BJ (cell line): Measurements from ENCODE around the gene SAPCD1. TPM values are rescaled to one million over a fixed set of nuclear protein-coding genes. Genes with fewer than 3 reads are reported as not detected.

ENCODE experiments used
- CTCF ChIA-PET: fragments of 350-600 bp; formaldehyde crosslinking; extraction: SDS; loops from one replicate; lab custom pipeline; 2021; ENCODE audit warnings: antibody characterized with exemption, inconsistent platforms; lab: Yijun Ruan, JAX
- POLR2A ChIA-PET: fragments of 300-600 bp; sonication (Branson Sonifier 250); formaldehyde crosslinking; extraction: SDS; loops from one replicate; lab custom pipeline; 2021; ENCODE audit warnings: antibody characterized with exemption; lab: Charles Lee
- DNase-seq: peaks from one replicate; pipeline ENCODE4 v3.0.0-alpha.2; 2011; ENCODE audit warnings: low read depth
- H3K27me3 ChIP-seq: 2 replicates; pipeline ENCODE4 v1.6.0; 2011; ENCODE audit warnings: low read length; ENCODE audit not compliant: control insufficient read depth, insufficient read depth
- H3K36me3 ChIP-seq: 2 replicates; pipeline ENCODE4 v1.5.1; 2011; ENCODE audit warnings: low read length; ENCODE audit not compliant: control insufficient read depth, insufficient read depth
- H3K4me3 ChIP-seq: 2 replicates; pipeline ENCODE4 v1.5.1; 2011; ENCODE audit warnings: low read depth, mild to moderate bottlenecking, control low read depth, low read length
- CTCF ChIP-seq: IDR thresholded peaks from 2 replicates; pipeline ENCODE4 v1.5.1; 2011; ENCODE audit warnings: low read depth, mild to moderate bottlenecking, control low read depth, inconsistent platforms, low read length, moderate library complexity; ENCODE audit not compliant: insufficient read depth
- polyA plus RNA-seq: library from polyadenylated mRNA; depleted of rRNA; stranded (reverse); fragments of >200 nt; gene quantifications from 2 replicates; pipeline ENCODE4 v1.2.3, GENCODE V29; 2011; rRNA removed
- small RNA-seq: library from RNA; depleted of rRNA; stranded (forward); fragments of <200 nt; gene quantifications from one replicate; pipeline ENCODE3, GENCODE V24; 2012; ENCODE audit warnings: low replicate concordance, low read depth; ENCODE audit not compliant: insufficient read length

The SAPCD1 gene
- polyA plus RNA-seq, 1 experiment = 1.2 TPM

DNA sequence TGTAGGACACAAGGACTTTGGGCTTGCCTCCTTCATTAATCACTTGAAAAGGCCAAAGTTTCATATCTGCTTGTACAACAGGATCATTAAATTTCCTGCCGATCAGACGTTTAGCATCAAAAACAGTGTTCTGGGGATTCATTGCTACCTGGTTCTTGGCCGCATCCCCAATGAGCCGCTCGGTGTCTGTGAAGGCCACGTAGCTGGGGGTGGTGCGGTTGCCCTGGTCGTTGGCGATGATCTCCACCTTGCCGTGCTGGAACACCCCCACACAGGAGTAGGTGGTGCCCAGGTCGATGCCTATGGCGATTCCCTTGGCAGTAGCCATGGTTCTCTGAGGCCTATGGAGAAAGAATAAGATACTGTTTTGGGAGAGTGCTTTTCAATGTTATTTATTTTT, 49.2 kb downstream of the SAPCD1 start:
- ChIA-PET CTCF (no interaction called here), POLR2A (no interaction called here)
- no peak overlapping the region for H3K4me3 ChIP-seq
- DNase-seq = no peak
- no peaks in the 10 kb centered on the region for H3K27me3 ChIP-seq
- H3K36me3 ChIP-seq = no peaks in the 10 kb centered on the region
- TF ChIP-seq CTCF = no peak

DNA sequence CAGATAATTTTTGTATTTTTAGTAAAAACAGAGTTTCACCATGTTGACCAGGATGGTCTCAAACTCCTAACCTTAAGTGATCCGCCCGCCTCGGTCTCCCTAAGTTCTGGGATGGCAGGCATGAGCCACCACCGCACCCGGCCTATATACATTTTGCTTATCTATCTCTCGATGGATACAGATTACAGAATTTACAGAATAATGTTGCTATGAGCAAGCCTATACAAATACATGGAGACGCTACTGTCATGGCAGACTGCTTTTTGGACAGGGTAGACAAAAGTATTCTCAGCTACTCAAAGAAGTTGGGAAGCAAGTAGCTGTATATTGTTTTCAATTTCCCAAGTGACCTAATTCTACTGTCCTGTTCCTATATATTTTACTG, 51.0 kb downstream of the SAPCD1 start:
- DNase-seq = no peak
- ChIA-PET CTCF (interaction anchor here (0.6 to 1.8 kb wide), 8 partner anchors 13 to 134 kb away, joined by 3 to 4 read pairs (median 4); partner anchors contain the start of genes HSPA1B and VARS1), POLR2A (no interaction called here)
- no peaks in the 10 kb centered on the region for H3K27me3 ChIP-seq
- no peak overlapping the region for H3K4me3 ChIP-seq
- H3K36me3 ChIP-seq = no peaks in the 10 kb centered on the region
- no peak for TF ChIP-seq CTCF

Small RNAs within 50 kb of the gene (small RNA-seq; reads per million reads assigned to genes)
- not detected for gene LY6G6D
- gene MSH5-SAPCD1 = not detected
- not detected for gene RF00019
- not detected for gene RNU6-850P
- not detected for gene SAPCD1

Other genes starting within 250 kb of the SAPCD1 start
- not detected in 2 replicates for gene MCCD1, start 233.7 kb upstream of the SAPCD1 start, polyA plus RNA-seq
- 412 and 584 TPM in 2 replicates for gene DDX39B, start 220.7 kb upstream of the SAPCD1 start, polyA plus RNA-seq
- gene ATP6V1G2, start 216.0 kb upstream of the SAPCD1 start, polyA plus RNA-seq = 2.7 and 3.6 TPM in 2 replicates
- gene NFKBIL1, start 215.0 kb upstream of the SAPCD1 start, polyA plus RNA-seq = 10.8 and 13.6 TPM in 2 replicates
- gene LTA, start 190.4 kb upstream of the SAPCD1 start, polyA plus RNA-seq = not detected in 2 replicates
- not detected in 2 replicates for gene TNF, start 187.1 kb upstream of the SAPCD1 start, polyA plus RNA-seq
- gene LTB, start 180.2 kb upstream of the SAPCD1 start, polyA plus RNA-seq = not detected in 2 replicates
- gene LST1, start 176.4 kb upstream of the SAPCD1 start, polyA plus RNA-seq = 0.18 and 0.42 TPM in 2 replicates
- not detected in 2 replicates for gene NCR3, start 169.7 kb upstream of the SAPCD1 start, polyA plus RNA-seq
- not detected in 2 replicates for gene AIF1, start 147.4 kb upstream of the SAPCD1 start, polyA plus RNA-seq
- gene PRRC2A, start 141.9 kb upstream of the SAPCD1 start, polyA plus RNA-seq = 23.8 and 47.3 TPM in 2 replicates
- gene BAG6, start 110.0 kb upstream of the SAPCD1 start, polyA plus RNA-seq = 42.6 and 113 TPM in 2 replicates
- gene APOM, start 106.8 kb upstream of the SAPCD1 start, polyA plus RNA-seq = 4.2 and 4.8 TPM in 2 replicates
- gene C6orf47, start 101.9 kb upstream of the SAPCD1 start, polyA plus RNA-seq = 9.9 and 13.0 TPM in 2 replicates
- 12.6 and 15.0 TPM in 2 replicates for gene GPANK1, start 97.7 kb upstream of the SAPCD1 start, polyA plus RNA-seq
- 83.2 and 94.9 TPM in 2 replicates for gene CSNK2B, start 96.6 kb upstream of the SAPCD1 start, polyA plus RNA-seq
- gene LY6G5B, start 92.7 kb upstream of the SAPCD1 start, polyA plus RNA-seq = 6.8 and 10.8 TPM in 2 replicates
- gene LY6G5C, start 81.6 kb upstream of the SAPCD1 start, polyA plus RNA-seq = 3.1 and 3.6 TPM in 2 replicates
- gene ABHD16A, start 59.3 kb upstream of the SAPCD1 start, polyA plus RNA-seq = 44.2 and 53.3 TPM in 2 replicates
- gene LY6G6F, start 55.8 kb upstream of the SAPCD1 start, polyA plus RNA-seq = not detected in 2 replicates
- not detected in 2 replicates for gene LY6G6D, start 47.3 kb upstream of the SAPCD1 start, polyA plus RNA-seq
- gene LY6G6C, start 40.9 kb upstream of the SAPCD1 start, polyA plus RNA-seq = not detected in 2 replicates
- gene MPIG6B, start 39.3 kb upstream of the SAPCD1 start, polyA plus RNA-seq = not detected in 2 replicates
- gene DDAH2, start 33.4 kb upstream of the SAPCD1 start, polyA plus RNA-seq = 43.2 and 69.5 TPM in 2 replicates
- gene CLIC1, start 26.1 kb upstream of the SAPCD1 start, polyA plus RNA-seq = 820 and 866 TPM in 2 replicates
- 9.2 and 10.7 TPM in 2 replicates for gene MSH5, start 22.7 kb upstream of the SAPCD1 start, polyA plus RNA-seq
- 0.16 and 0.29 TPM in 2 replicates for gene VWA7, start 14.7 kb downstream of the SAPCD1 start, polyA plus RNA-seq
- 10.9 and 33.9 TPM in 2 replicates for gene VARS1, start 33.1 kb downstream of the SAPCD1 start, polyA plus RNA-seq
- 40.3 and 43.5 TPM in 2 replicates for gene LSM2, start 44.3 kb downstream of the SAPCD1 start, polyA plus RNA-seq
- gene HSPA1L, start 52.6 kb downstream of the SAPCD1 start, polyA plus RNA-seq = 0.90 and 0.99 TPM in 2 replicates
- gene HSPA1A, start 52.9 kb downstream of the SAPCD1 start, polyA plus RNA-seq = 57.7 and 98.6 TPM in 2 replicates
- 20.9 and 42.8 TPM in 2 replicates for gene HSPA1B, start 65.1 kb downstream of the SAPCD1 start, polyA plus RNA-seq
- gene NEU1, start 100.2 kb downstream of the SAPCD1 start, polyA plus RNA-seq = 32.1 and 48.1 TPM in 2 replicates
- 0.07 and 0.12 TPM in 2 replicates for gene SLC44A4, start 116.3 kb downstream of the SAPCD1 start, polyA plus RNA-seq
- gene EHMT2, start 135.0 kb downstream of the SAPCD1 start, polyA plus RNA-seq = 19.3 and 32.8 TPM in 2 replicates
- gene ZBTB12, start 139.4 kb downstream of the SAPCD1 start, polyA plus RNA-seq = 2.0 and 2.6 TPM in 2 replicates
- gene C2, start 165.1 kb downstream of the SAPCD1 start, polyA plus RNA-seq = 0.74 and 1.2 TPM in 2 replicates
- 6.7 and 7.6 TPM in 2 replicates for gene CFB, start 183.4 kb downstream of the SAPCD1 start, polyA plus RNA-seq
- 69.6 and 70.5 TPM in 2 replicates for gene NELFE, start 196.3 kb downstream of the SAPCD1 start, polyA plus RNA-seq
- gene SKIC2, start 196.5 kb downstream of the SAPCD1 start, polyA plus RNA-seq = 17.7 and 37.3 TPM in 2 replicates
- gene DXO, start 209.5 kb downstream of the SAPCD1 start, polyA plus RNA-seq = 18.2 and 28.1 TPM in 2 replicates
- 5.9 and 9.7 TPM in 2 replicates for gene C4A, start 219.4 kb downstream of the SAPCD1 start, polyA plus RNA-seq